ENCODE data around the gene CAMK2G.
"Not testable (repeated sequence)": the region's sequence is repeated elsewhere in the genome, so short reads cannot be mapped to it uniquely, and the experiment has no call there.

Gene CAMK2G

GRCh38 chr10:73798927-73799560 lies 75.3 kb downstream of the CAMK2G start:
- no peak for FAIRE-seq
- DNase-seq (ENCODE audit: insufficient read length, low spot score): no peak

- no peak for DNase-seq (ENCODE audit: insufficient read length, low spot score)
Observed at GRCh38 chr10:73798087-73798486, 76.3 kb downstream of the CAMK2G start.

GRCh38 chr10:73797324-73798025 lies 76.9 kb downstream of the CAMK2G start:
- DNase-seq (ENCODE audit: insufficient read length, low spot score): no peak
- FAIRE-seq: no peak

More at GRCh38 chr10:73798087-73798486, 76.3 kb downstream of the CAMK2G start:
- no peak for FAIRE-seq

- no peak for DNase-seq (ENCODE audit: insufficient read length, low spot score)
- no peak for FAIRE-seq
Observed at GRCh38 chr10:73796766-73797165, 77.6 kb downstream of the CAMK2G start.

- DNase-seq (ENCODE audit: insufficient read length, low spot score); FAIRE-seq: not testable (repeated sequence)
Observed at GRCh38 chr10:73796035-73796434, 78.3 kb downstream of the CAMK2G start.

- not testable (repeated sequence) for FAIRE-seq; DNase-seq (ENCODE audit: insufficient read length, low spot score)
Observed at GRCh38 chr10:73795491-73795890, 78.9 kb downstream of the CAMK2G start.

GRCh38 chr10:73793456-73793855 lies 80.9 kb downstream of the CAMK2G start:
- DNase-seq (ENCODE audit: insufficient read length, low spot score) (no peak), FAIRE-seq (no peak)

- DNase-seq (ENCODE audit: insufficient read length, low spot score): no peak
- FAIRE-seq: no peak
Observed at GRCh38 chr10:73791871-73792400, 82.4 kb downstream of the CAMK2G start.

GRCh38 chr10:73790886-73791625 lies 83.3 kb downstream of the CAMK2G start:
- DNase-seq (ENCODE audit: insufficient read length, low spot score): no peak
- no peak for FAIRE-seq

- DNase-seq (ENCODE audit: insufficient read length, low spot score) (no peak), FAIRE-seq (no peak)
Observed at GRCh38 chr10:73789659-73790055, 84.7 kb downstream of the CAMK2G start.

- FAIRE-seq: no peak
- DNase-seq (ENCODE audit: insufficient read length, low spot score): no peak
Observed at GRCh38 chr10:73788864-73789658, 85.3 kb downstream of the CAMK2G start.

GRCh38 chr10:73787031-73787800 lies 87.1 kb downstream of the CAMK2G start:
- FAIRE-seq; DNase-seq (ENCODE audit: insufficient read length, low spot score): not testable (repeated sequence)

- no peak for FAIRE-seq
- no peak for DNase-seq (ENCODE audit: insufficient read length, low spot score)
Observed at GRCh38 chr10:73786512-73786885, 87.9 kb downstream of the CAMK2G start.

- FAIRE-seq (no peak), DNase-seq (ENCODE audit: insufficient read length, low spot score) (peak; percentile 22)
Observed at GRCh38 chr10:73785721-73786511, 88.4 kb downstream of the CAMK2G start.

GRCh38 chr10:73785211-73785720 lies 89.1 kb downstream of the CAMK2G start, which contains the start of gene ZSWIM8:
TSS of gene ZSWIM8 (plus strand) at chr10:73785606. CDS start at chr10:73785879, 273 bp downstream.
- FAIRE-seq: peak; percentile 70
- DNase-seq (ENCODE audit: insufficient read length, low spot score): peak; percentile 96

GRCh38 chr10:73782749-73783085 lies 91.6 kb downstream of the CAMK2G start:
- FAIRE-seq: no peak
- DNase-seq (ENCODE audit: insufficient read length, low spot score): no peak

- FAIRE-seq: peak; percentile 85
- DNase-seq (ENCODE audit: insufficient read length, low spot score): peak; percentile 88
Observed at GRCh38 chr10:73781879-73782748, 92.2 kb downstream of the CAMK2G start, which contains the start of gene CHCHD1. TSS of gene CHCHD1 (plus strand) at chr10:73782048. CDS start at chr10:73782076, 28 bp downstream.

- FAIRE-seq: no peak
- DNase-seq (ENCODE audit: insufficient read length, low spot score): no peak
Observed at GRCh38 chr10:73781548-73781878, 92.8 kb downstream of the CAMK2G start.

All from HTR-8/SVneo (cell line).